Ovary (tissue), 1 donor: ENCODE measurements around the gene OAS3.

Source experiments
- EP300 ChIP-seq: sonication (generic); formaldehyde crosslinking; IDR thresholded peaks from one replicate; pipeline ENCODE4 v1.6.1; 2017; ENCODE audit warnings: antibody characterized with exemption
- POLR2A ChIP-seq: fragments of 450-650 bp; IDR thresholded peaks from one replicate; pipeline ENCODE4 v1.6.1; 2017; ENCODE audit warnings: antibody characterized with exemption, mild to moderate bottlenecking, moderate library complexity

DNA sequence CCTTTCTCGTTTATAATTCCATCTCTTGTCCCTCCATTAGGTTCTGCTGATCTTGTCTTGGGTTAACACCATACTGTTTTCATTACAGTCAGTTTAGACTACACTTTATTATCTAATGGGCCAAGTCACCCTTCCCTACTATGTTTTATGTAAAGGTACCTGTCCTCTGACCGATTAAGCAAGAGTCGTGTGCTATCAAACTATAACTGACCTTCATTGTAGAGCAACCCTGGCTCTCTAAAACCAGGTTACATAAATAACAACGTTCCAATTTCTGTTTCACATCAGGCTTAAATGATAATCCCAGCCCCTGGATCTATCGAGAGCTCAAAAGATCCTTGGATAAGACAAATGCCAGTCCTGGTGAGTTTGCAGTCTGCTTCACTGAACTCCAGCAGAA is 56.7 kb downstream of the OAS3 start:
- TF ChIP-seq POLR2A: no peak
- no peak for TF ChIP-seq EP300
